Right lobe of liver (tissue), 6 donors: ENCODE results near the gene ITPR1. TPM values are rescaled to one million over a fixed set of nuclear protein-coding genes. Genes with fewer than 3 reads are reported as not detected.
A peak's percentile ranks its signal among the peaks of the same experiment; 100 is the strongest.

Source experiments
- ATAC-seq, 4 donors: fragments of 200-7000 bp; cut with Tn5 transposase; one replicate each; pipeline ENCODE4 v1.9.1; 2020; ENCODE audit warnings: mild to moderate bottlenecking in 4 of 4, moderate library complexity in 4 of 4
- DNase-seq, 3 donors: peaks; one replicate each; pipeline ENCODE4 v3.0.0-alpha.2; 2020
- H3K27ac ChIP-seq, 3 donors: fragments of 200-600 bp; one replicate each; pipeline ENCODE4 v1.8.0; 2022
- H3K27me3 ChIP-seq, 2 donors: fragments of 200-600 bp; one replicate each; pipeline ENCODE4 v1.8.0; 2022
- H3K36me3 ChIP-seq, 4 donors: fragments of 200-600 bp; sonication (generic) in 1 of 4; one replicate each; pipeline versions ENCODE4 v1.5.1 to v1.8.0; 2017 to 2022; ENCODE audit warnings: control low read depth in 1 of 4
- H3K4me1 ChIP-seq, 4 donors: fragments of 200-600 bp; sonication (generic) in 1 of 4; one replicate each; pipeline versions ENCODE4 v1.5.1 to v1.8.0; 2017 to 2022; ENCODE audit warnings: control low read depth in 1 of 4
- H3K4me3 ChIP-seq, 3 donors: fragments of 200-600 bp; one replicate each; pipeline ENCODE4 v1.8.0; 2022
- H3K9me3 ChIP-seq, 4 donors: fragments of 200-600 bp; sonication (generic) in 1 of 4; one replicate each; pipeline versions ENCODE4 v1.5.1 to v1.8.0; 2017 to 2022; ENCODE audit warnings: control low read depth in 1 of 4
- POLR2A ChIP-seq: fragments of 450-650 bp; IDR thresholded peaks from one replicate; pipeline ENCODE4 v1.6.1; 2017; ENCODE audit warnings: antibody characterized with exemption, mild to moderate bottlenecking
- WGBS: methylation state at CpG from one replicate; pipeline ENCODE4 v1.1.6; 2018; ENCODE audit warnings: low coverage, low lambda C conversion rate; ENCODE audit not compliant: insufficient coverage; ENCODE audit errors: missing lambda C conversion rate; 5-methylcytosine and 5-hydroxymethylcytosine counted together
- intact Hi-C, 2 donors: fragments of 100-400 bp; cut with DNase I; formaldehyde crosslinking; loops; one replicate each; pipeline versions ENCODE4 v1.11.2 to v1.14.1; 2022
- total RNA-seq, 6 experiments: library from RNA; depleted of rRNA in 2 of 6; stranded (reverse); fragments of >200 nt in 2 of 6; fragmentation: NEBNext Ultra II Directional in 3 of 6; extraction: Animal tissue kit (Norgen Biotek cat#: 25700) in 3 of 6; gene quantifications; one replicate each; pipeline versions ENCODE4 v1.1.0 to v1.2.4, GENCODE V29; 2016 to 2023
- TF ChIP-seq, protein P1 (sequence below), 4 donors: fragments of 200-600 bp in 3 of 4; fragments of 450-650 bp in 1 of 4; IDR thresholded peaks; one replicate each; pipeline versions ENCODE4 v1.5.1 to v1.8.0; 2016 to 2022; ENCODE audit warnings: antibody characterized with exemption in 4 of 4, mild to moderate bottlenecking in 2 of 4
- donor health status: DM: no; HTN: yes; CAD: no.
- donor health status: DM: no; HTN: no; CAD: no.
- donor health status: DM: no; HTN: no; CAD: no.
- donor health status: DM: no; HTN: yes; CAD: no.
- donor health status: DM: no; HTN: yes; CAD: no.

The ITPR1 gene
- total RNA-seq, 6 experiments from 2014 or later = 6.5 to 16.2 (median 11.5) TPM

DNA sequence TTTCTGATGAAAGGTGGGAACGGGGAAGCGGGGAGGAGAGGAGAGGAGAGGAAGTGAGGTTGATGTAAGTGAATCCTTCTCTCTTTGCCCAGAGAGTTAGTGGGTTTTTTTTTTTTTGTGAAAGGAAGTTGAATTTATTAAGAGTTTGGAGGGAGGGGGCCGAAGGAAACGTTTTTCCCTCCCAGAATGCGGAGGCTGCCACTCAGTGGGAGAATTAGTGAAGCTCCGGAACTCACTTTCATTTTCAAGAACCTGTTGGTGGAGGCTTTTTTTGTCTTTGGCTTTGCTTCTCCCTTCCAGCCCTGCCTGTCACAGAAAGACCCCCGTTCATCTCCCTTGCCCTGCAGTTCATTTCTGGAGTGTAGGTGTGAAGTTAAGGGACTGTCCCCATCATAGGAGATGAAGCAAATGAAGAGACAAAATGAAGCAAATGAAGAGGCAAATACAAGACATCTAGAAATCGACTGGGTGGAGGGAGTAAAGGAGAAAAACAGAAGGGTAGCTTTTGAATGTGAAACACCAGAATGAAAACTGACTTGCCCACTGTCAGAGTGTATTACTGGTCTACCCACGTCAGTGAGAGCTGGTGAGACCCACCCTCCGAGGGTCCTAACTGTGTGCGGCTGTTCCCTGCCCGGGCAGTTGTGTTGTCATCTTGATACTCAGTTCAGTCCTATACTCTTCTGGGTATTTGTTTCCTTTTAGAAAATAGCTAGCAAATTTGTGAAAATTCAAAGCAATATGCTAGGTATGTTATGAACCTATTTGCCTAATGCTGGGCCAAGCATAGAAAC, 91.5 kb downstream of the ITPR1 start:
- peak overlapping the region; percentile 1 to 19 (median 7) for H3K27ac ChIP-seq
- peaks cover 0 to 5% (median 0%) of the 10 kb centered on the region in 4 donors for H3K4me1 ChIP-seq
- no peak for DNase-seq
- peak; percentile 66 to 81 (median 78) for ATAC-seq
- H3K36me3 ChIP-seq = no peaks in the 10 kb centered on the region
- H3K27me3 ChIP-seq = no peaks in the 10 kb centered on the region
- intact Hi-C loops = no loop called here
- WGBS = 19% methylated on average over 12 of the region's 12 CpGs
- H3K4me3 ChIP-seq = peak overlapping the region; percentile 11 to 28 (median 18)
- H3K9me3 ChIP-seq = no peaks in the 10 kb centered on the region
- TF ChIP-seq POLR2A = no peak
- TF ChIP-seq, protein P1, sequence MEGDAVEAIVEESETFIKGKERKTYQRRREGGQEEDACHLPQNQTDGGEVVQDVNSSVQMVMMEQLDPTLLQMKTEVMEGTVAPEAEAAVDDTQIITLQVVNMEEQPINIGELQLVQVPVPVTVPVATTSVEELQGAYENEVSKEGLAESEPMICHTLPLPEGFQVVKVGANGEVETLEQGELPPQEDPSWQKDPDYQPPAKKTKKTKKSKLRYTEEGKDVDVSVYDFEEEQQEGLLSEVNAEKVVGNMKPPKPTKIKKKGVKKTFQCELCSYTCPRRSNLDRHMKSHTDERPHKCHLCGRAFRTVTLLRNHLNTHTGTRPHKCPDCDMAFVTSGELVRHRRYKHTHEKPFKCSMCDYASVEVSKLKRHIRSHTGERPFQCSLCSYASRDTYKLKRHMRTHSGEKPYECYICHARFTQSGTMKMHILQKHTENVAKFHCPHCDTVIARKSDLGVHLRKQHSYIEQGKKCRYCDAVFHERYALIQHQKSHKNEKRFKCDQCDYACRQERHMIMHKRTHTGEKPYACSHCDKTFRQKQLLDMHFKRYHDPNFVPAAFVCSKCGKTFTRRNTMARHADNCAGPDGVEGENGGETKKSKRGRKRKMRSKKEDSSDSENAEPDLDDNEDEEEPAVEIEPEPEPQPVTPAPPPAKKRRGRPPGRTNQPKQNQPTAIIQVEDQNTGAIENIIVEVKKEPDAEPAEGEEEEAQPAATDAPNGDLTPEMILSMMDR (IDR thresholded peaks at IDR 0.05) = peak; percentile 9 to 40 (median 32)

DNA sequence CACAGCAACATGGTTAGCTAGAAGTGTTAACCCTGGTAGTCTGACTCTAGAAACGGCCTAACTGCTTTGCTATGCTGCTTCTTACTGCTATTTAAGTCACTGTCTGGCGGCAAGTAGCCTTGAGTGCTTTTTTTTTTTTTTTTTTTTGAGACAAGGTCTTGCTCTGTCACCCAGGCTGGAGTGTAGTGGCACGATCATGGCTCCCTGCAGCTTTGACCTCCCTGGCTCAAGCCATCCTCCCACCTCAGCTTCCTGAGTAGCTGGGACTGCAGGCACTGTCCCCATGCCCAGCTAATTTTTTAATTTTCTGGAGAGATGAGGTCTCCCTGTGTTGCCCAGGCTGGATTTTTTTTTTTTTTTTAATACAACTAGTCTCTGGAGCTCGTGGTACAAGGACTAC, 93.2 kb downstream of the ITPR1 start:
- no peaks in the 10 kb centered on the region for H3K36me3 ChIP-seq
- DNase-seq (no peak), ATAC-seq (no peak)
- H3K27ac ChIP-seq = no peak overlapping the region
- no peak overlapping the region for H3K4me3 ChIP-seq
- intact Hi-C loops = no loop called here
- H3K27me3 ChIP-seq = no peaks in the 10 kb centered on the region
- peaks cover 0 to 5% (median 0%) of the 10 kb centered on the region in 4 donors for H3K4me1 ChIP-seq
- WGBS = 74% methylated on average over 4 of the region's 4 CpGs
- H3K9me3 ChIP-seq = no peaks in the 10 kb centered on the region
- no peak for TF ChIP-seq POLR2A
- TF ChIP-seq, protein P1 (IDR thresholded peaks at IDR 0.05) = no peak

DNA sequence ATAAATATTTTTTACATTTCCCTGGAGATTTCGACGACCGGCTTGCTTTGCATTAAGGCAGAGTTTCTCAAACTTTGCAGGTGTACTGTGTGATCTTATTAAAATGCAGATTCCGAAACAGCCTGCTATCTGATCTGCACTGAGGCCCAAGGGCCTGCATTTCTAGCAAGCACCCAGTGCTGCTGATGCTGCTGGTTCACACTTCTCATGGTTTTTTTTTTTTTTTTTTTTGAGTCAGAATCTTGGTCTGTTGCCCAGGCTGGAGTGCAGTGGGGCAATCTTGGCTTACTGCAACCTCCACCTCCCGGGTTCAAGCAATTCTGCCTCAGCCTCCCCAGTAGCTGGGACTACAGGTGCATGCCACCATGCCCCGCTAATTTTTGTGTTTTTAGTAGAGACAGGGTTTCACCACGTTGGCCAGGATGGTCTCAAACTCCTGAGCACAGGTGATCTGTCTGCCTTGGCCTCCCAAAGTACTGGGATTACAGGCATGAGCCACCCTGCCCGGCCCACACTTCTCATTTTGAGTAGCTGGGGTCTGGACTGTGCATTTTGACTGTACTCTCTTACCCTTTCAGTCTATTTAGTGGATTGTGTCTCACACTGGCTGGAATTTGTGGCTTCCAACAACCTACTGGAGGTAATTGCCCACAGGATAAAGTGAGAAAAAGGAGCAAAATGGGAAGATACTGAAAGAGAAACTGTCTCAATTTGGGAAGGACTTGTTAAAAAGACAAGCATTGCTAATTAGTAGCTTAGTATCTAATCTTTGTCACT, 94.1 kb downstream of the ITPR1 start:
- TF ChIP-seq, protein P1 (IDR thresholded peaks at IDR 0.05) = no peak
- no peak for TF ChIP-seq POLR2A
- ATAC-seq (no peak), DNase-seq (no peak)
- Histone ChIP-seq H3K27ac (no peak overlapping the region), H3K27me3 (no peaks in the 10 kb centered on the region), H3K4me3 (no peak overlapping the region), H3K36me3 (no peaks in the 10 kb centered on the region), H3K4me1 (peaks cover 0 to 5% (median 0%) of the 10 kb centered on the region in 4 donors), H3K9me3 (no peaks in the 10 kb centered on the region)
- intact Hi-C loops = no loop called here
- 58% methylated on average over 4 of the region's 8 CpGs for WGBS

DNA sequence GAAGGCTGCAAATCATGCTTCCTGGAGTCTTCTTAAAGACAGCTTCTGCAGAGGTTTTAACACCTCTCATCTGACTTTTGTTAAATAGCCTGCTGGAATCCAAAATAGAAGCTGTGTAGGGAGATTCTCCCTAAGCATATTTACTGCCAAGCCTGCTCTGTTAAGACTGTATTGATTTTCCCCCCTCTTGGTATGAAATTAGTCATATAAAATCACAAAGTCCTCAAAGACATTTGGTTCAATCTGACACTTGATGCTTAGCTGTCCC, 94.6 kb downstream of the ITPR1 start:
- no peaks in the 10 kb centered on the region for H3K27me3 ChIP-seq
- no peak for ATAC-seq
- H3K4me1 ChIP-seq = peaks cover 0 to 5% (median 0%) of the 10 kb centered on the region in 4 donors
- DNase-seq = no peak
- H3K36me3 ChIP-seq = no peaks in the 10 kb centered on the region
- TF ChIP-seq, protein P1 (IDR thresholded peaks at IDR 0.05) = no peak
- no peak for TF ChIP-seq POLR2A
- intact Hi-C loops = no loop called here
- H3K4me3 ChIP-seq = no peak overlapping the region
- no peaks in the 10 kb centered on the region for H3K9me3 ChIP-seq
- no peak overlapping the region for H3K27ac ChIP-seq
